ENCODE measurements around the gene CDK8.

The CDK8 gene

DNA sequence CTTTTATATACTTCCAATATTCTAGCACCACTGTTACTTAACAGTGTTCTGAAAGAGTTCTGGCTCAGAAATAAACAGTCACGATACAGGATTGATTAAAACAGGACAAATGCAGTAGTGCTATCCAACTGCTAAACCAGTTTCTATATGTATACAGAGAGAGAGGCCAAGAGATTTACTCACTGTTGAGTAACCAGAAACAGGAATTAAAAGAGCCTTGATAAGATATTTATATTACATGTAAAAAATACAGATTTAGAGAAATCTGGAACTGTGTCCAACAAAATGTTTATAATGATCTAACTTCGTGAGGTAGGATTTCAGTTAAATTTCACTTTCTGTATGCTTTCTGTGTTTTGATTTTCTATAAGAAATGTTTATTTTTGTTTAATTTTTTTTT lies 116.6 kb downstream of the CDK8 start:
- Histone ChIP-seq H3K9ac (ENCODE audit: low read length) (no peak overlapping the region), H3K4me2 (ENCODE audit: low read length) (no peak overlapping the region), H4K20me1 (ENCODE audit: insufficient read depth, low read length) (no peaks in the 10 kb centered on the region), H3K9me2 (ENCODE audit: low read depth, low read length) (no peaks in the 10 kb centered on the region), H3K36me3 (ENCODE audit: insufficient read depth, low read length) (no peaks in the 10 kb centered on the region), H3K4me3 (ENCODE audit: low read depth, low read length, poor library complexity, severe bottlenecking) (no peak overlapping the region), H3K4me1 (ENCODE audit: insufficient read depth, low read length, severe bottlenecking) (no peaks in the 10 kb centered on the region), H3K27me3 (ENCODE audit: insufficient read depth, low read length) (no peaks in the 10 kb centered on the region), H3K79me2 (ENCODE audit: insufficient read depth, low read length) (no peaks in the 10 kb centered on the region), H3K27ac (ENCODE audit: low read depth, low read length, poor library complexity, severe bottlenecking) (no peak overlapping the region), H2AFZ (ENCODE audit: low read length) (no peak overlapping the region), H3F3A (ENCODE audit: insufficient read depth, low read length) (no peaks in the 10 kb centered on the region), H3K9me3 (ENCODE audit: low read length) (no peaks in the 10 kb centered on the region)
- TF ChIP-seq, protein P1, sequence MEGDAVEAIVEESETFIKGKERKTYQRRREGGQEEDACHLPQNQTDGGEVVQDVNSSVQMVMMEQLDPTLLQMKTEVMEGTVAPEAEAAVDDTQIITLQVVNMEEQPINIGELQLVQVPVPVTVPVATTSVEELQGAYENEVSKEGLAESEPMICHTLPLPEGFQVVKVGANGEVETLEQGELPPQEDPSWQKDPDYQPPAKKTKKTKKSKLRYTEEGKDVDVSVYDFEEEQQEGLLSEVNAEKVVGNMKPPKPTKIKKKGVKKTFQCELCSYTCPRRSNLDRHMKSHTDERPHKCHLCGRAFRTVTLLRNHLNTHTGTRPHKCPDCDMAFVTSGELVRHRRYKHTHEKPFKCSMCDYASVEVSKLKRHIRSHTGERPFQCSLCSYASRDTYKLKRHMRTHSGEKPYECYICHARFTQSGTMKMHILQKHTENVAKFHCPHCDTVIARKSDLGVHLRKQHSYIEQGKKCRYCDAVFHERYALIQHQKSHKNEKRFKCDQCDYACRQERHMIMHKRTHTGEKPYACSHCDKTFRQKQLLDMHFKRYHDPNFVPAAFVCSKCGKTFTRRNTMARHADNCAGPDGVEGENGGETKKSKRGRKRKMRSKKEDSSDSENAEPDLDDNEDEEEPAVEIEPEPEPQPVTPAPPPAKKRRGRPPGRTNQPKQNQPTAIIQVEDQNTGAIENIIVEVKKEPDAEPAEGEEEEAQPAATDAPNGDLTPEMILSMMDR (IDR thresholded peaks at IDR 0.05; ENCODE audit: low read length) = no peak
- no peak for TF ChIP-seq EZH2 (IDR thresholded peaks at IDR 0.05; ENCODE audit: borderline replicate concordance, low read length)

DNA sequence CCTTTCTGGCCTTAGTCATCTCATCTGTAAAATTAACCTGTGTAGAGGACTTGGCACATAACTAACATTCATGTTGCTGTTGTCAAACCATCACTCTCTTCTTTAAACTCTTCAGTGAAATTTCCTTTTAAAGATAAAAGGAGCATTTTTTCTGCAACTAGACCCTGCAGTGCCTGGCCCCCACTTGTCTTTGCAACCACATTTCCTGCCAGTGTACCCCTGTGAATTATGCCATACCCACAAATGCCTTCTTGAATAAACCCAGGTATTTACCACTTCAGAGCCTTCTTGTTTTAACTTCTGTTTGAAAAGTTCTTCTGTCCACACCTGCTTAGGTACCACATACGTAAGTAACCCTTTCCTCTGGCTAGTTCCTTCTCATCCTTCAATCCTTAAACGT lies 118.8 kb downstream of the CDK8 start:
- Histone ChIP-seq H3K27me3 (ENCODE audit: insufficient read depth, low read length) (no peaks in the 10 kb centered on the region), H2AFZ (ENCODE audit: low read length) (no peak overlapping the region), H3K27ac (ENCODE audit: low read depth, low read length, poor library complexity, severe bottlenecking) (no peak overlapping the region), H3K9me2 (ENCODE audit: low read depth, low read length) (no peaks in the 10 kb centered on the region), H3K79me2 (ENCODE audit: insufficient read depth, low read length) (no peaks in the 10 kb centered on the region), H3K36me3 (ENCODE audit: insufficient read depth, low read length) (no peaks in the 10 kb centered on the region), H4K20me1 (ENCODE audit: insufficient read depth, low read length) (no peaks in the 10 kb centered on the region), H3K4me2 (ENCODE audit: low read length) (no peak overlapping the region), H3F3A (ENCODE audit: insufficient read depth, low read length) (no peaks in the 10 kb centered on the region), H3K4me1 (ENCODE audit: insufficient read depth, low read length, severe bottlenecking) (no peaks in the 10 kb centered on the region), H3K9ac (ENCODE audit: low read length) (no peak overlapping the region), H3K4me3 (ENCODE audit: low read depth, low read length, poor library complexity, severe bottlenecking) (no peak overlapping the region), H3K9me3 (ENCODE audit: low read length) (no peaks in the 10 kb centered on the region)
- TF ChIP-seq, protein P1 (IDR thresholded peaks at IDR 0.05; ENCODE audit: low read length) = no peak
- TF ChIP-seq EZH2 (IDR thresholded peaks at IDR 0.05; ENCODE audit: borderline replicate concordance, low read length) = no peak

DNA sequence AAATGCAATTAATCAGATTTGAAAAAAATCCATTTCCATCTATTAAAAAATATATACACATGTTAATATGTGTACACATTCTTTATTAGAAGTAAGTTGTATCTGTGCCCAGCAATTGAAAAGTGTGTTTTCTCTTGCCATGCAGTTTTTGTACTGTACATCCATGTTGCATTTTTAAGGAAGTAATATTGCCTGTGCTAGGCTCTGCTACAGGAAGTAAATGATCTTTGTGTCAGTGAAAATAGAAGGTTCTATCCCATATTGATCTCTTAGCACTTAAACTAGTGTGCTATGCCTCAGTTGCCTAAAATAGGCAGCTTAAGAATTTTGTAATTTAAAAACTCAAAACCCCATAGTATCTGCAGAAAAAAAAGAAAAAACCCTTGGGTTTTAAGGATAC lies 122.5 kb downstream of the CDK8 start:
- TF ChIP-seq, protein P1 (IDR thresholded peaks at IDR 0.05; ENCODE audit: low read length) = no peak
- TF ChIP-seq EZH2 (IDR thresholded peaks at IDR 0.05; ENCODE audit: borderline replicate concordance, low read length) = no peak
- Histone ChIP-seq H3K27ac (ENCODE audit: low read depth, low read length, poor library complexity, severe bottlenecking) (no peak overlapping the region), H3K27me3 (ENCODE audit: insufficient read depth, low read length) (no peaks in the 10 kb centered on the region), H3K4me2 (ENCODE audit: low read length) (no peak overlapping the region), H3F3A (ENCODE audit: insufficient read depth, low read length) (no peaks in the 10 kb centered on the region), H3K4me3 (ENCODE audit: low read depth, low read length, poor library complexity, severe bottlenecking) (no peak overlapping the region), H4K20me1 (ENCODE audit: insufficient read depth, low read length) (no peaks in the 10 kb centered on the region), H3K9me2 (ENCODE audit: low read depth, low read length) (no peaks in the 10 kb centered on the region), H3K36me3 (ENCODE audit: insufficient read depth, low read length) (no peaks in the 10 kb centered on the region), H3K79me2 (ENCODE audit: insufficient read depth, low read length) (no peaks in the 10 kb centered on the region), H3K9me3 (ENCODE audit: low read length) (no peaks in the 10 kb centered on the region), H3K4me1 (ENCODE audit: insufficient read depth, low read length, severe bottlenecking) (no peaks in the 10 kb centered on the region), H3K9ac (ENCODE audit: low read length) (no peak overlapping the region), H2AFZ (ENCODE audit: low read length) (no peak overlapping the region)
